Transverse colon (tissue), 4 donors: Measurements from ENCODE around the gene IFTAP. TPM values are rescaled to one million over a fixed set of nuclear protein-coding genes. Genes with fewer than 3 reads are reported as not detected.

Experiments used
- DNase-seq: peaks from one replicate; pipeline ENCODE4 v3.0.0-alpha.2; 2019
- H3K27ac ChIP-seq, 4 donors: fragments of 200-600 bp; sonication (generic); 2 replicates each; pipeline ENCODE4 v1.5.1; 2016 to 2018; ENCODE audit warnings: inconsistent platforms in 4 of 4
- H3K27me3 ChIP-seq: fragments of 200-600 bp; sonication (generic); 2 replicates; pipeline ENCODE4 v1.5.1; 2017; ENCODE audit warnings: inconsistent platforms
- H3K36me3 ChIP-seq, 4 donors: fragments of 200-600 bp; sonication (generic); 2 replicates each; pipeline ENCODE4 v1.5.1; 2017 to 2019; ENCODE audit warnings: inconsistent platforms in 4 of 4
- H3K4me1 ChIP-seq, 4 donors: fragments of 200-600 bp; sonication (generic); 2 replicates each; pipeline ENCODE4 v1.5.1; 2017 to 2020; ENCODE audit warnings: inconsistent platforms in 4 of 4
- H3K4me3 ChIP-seq, 4 donors: fragments of 200-600 bp; sonication (generic); 1 replicate in 1 of 4; 2 replicates in 3 of 4; pipeline versions ENCODE4 v1.5.1 to v1.6.1; 2017 to 2019; ENCODE audit warnings: inconsistent platforms in 4 of 4
- H3K9me3 ChIP-seq, 2 donors: fragments of 200-600 bp; sonication (generic); 2 replicates each; pipeline ENCODE4 v1.5.1; 2017 to 2019; ENCODE audit warnings: inconsistent platforms in 2 of 2
- EP300 ChIP-seq: sonication (generic); formaldehyde crosslinking; IDR thresholded peaks from one replicate; pipeline ENCODE4 v1.6.1; 2017; ENCODE audit warnings: antibody characterized with exemption, low read depth
- POLR2A ChIP-seq: fragments of 450-650 bp; IDR thresholded peaks from one replicate; pipeline ENCODE4 v1.6.1; 2016; ENCODE audit warnings: antibody characterized with exemption, mild to moderate bottlenecking, moderate library complexity
- POLR2AphosphoS5 ChIP-seq, 3 donors: sonication (generic); formaldehyde crosslinking; IDR thresholded peaks; one replicate each; pipeline ENCODE4 v1.6.1; 2016; ENCODE audit warnings: antibody characterized with exemption in 3 of 3
- WGBS, 2 donors: methylation state at CpG; one replicate each; pipeline ENCODE4 v1.1.5; 2018; ENCODE audit warnings: low coverage in 1 of 2; 5-methylcytosine and 5-hydroxymethylcytosine counted together
- in situ Hi-C, 4 donors: fragments of 200-750 bp; cut with MboI; loops; one replicate each; pipeline versions ENCODE4 v1.15.0 to v1.15.1; 2017; ENCODE audit warnings: low sequenced_read_pairs in 3 of 4, low pct_ligation_motif_present in 1 of 4, low pct_unique_long_range_greater_than_20kb in 1 of 4
- intact Hi-C: fragments of 100-400 bp; cut with DNase I; formaldehyde crosslinking; loops from one replicate; pipeline ENCODE4 v1.15.1; 2023; ENCODE audit warnings: low total_unique reads
- total RNA-seq, 4 donors: library from RNA; depleted of rRNA; stranded (reverse); fragments of >200 nt; gene quantifications; one replicate each; pipeline ENCODE4 v1.1.0, GENCODE V29; 2016
- TF ChIP-seq, protein P1 (sequence below), 5 experiments: fragments of 200-600 bp in 3 of 5; fragments of 450-650 bp in 2 of 5; sonication (generic) in 3 of 5; IDR thresholded peaks; 1 replicate in 2 of 5; 2 replicates in 3 of 5; pipeline ENCODE4 v1.5.1; 2016 to 2017; ENCODE audit warnings: antibody characterized with exemption in 5 of 5, inconsistent platforms in 3 of 5, mild to moderate bottlenecking in 2 of 5, moderate library complexity in 1 of 5

Gene IFTAP
- total RNA-seq, 4 donors from 2014 or later, result 11.5 to 76.3 (median 16.0) TPM

DNA sequence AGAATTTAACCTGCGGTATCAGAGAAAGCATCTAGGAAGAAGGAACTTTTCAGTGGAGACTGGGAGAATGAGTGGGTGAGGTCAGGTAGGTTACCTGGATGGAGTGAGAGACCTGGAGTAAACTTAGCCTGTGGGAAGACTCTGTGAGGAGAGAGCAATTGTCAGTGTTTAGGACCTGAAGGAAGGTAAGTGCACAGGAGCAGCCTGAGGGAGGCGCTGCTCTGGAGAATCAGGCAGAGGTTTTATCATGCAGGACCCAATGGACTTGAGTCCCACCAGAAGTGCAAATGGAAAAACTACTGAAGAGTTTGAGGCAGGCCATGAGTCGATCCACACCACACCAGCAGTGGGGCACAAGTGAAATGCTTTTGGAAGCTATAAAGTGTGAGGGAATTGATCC, 10.6 kb upstream of the IFTAP start:
- H3K4me3 ChIP-seq, result no peak overlapping the region
- no peak for DNase-seq
- H3K27ac ChIP-seq, result no peak overlapping the region
- no peaks in the 10 kb centered on the region for H3K4me1 ChIP-seq
- in situ Hi-C loops, result no loop called here
- WGBS, 2 donors, result 60 to 64% methylated on average over 3 of the region's 3 CpGs
- no peaks in the 10 kb centered on the region for H3K9me3 ChIP-seq
- no peaks in the 10 kb centered on the region for H3K36me3 ChIP-seq
- intact Hi-C loops, result no loop called here
- H3K27me3 ChIP-seq, result peaks cover 8% of the 10 kb centered on the region
- TF ChIP-seq POLR2AphosphoS5 (IDR thresholded peaks at IDR 0.05) (no peak), POLR2A (no peak), EP300 (no peak)
- TF ChIP-seq, protein P1, sequence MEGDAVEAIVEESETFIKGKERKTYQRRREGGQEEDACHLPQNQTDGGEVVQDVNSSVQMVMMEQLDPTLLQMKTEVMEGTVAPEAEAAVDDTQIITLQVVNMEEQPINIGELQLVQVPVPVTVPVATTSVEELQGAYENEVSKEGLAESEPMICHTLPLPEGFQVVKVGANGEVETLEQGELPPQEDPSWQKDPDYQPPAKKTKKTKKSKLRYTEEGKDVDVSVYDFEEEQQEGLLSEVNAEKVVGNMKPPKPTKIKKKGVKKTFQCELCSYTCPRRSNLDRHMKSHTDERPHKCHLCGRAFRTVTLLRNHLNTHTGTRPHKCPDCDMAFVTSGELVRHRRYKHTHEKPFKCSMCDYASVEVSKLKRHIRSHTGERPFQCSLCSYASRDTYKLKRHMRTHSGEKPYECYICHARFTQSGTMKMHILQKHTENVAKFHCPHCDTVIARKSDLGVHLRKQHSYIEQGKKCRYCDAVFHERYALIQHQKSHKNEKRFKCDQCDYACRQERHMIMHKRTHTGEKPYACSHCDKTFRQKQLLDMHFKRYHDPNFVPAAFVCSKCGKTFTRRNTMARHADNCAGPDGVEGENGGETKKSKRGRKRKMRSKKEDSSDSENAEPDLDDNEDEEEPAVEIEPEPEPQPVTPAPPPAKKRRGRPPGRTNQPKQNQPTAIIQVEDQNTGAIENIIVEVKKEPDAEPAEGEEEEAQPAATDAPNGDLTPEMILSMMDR (IDR thresholded peaks at IDR 0.05), result no peak

DNA sequence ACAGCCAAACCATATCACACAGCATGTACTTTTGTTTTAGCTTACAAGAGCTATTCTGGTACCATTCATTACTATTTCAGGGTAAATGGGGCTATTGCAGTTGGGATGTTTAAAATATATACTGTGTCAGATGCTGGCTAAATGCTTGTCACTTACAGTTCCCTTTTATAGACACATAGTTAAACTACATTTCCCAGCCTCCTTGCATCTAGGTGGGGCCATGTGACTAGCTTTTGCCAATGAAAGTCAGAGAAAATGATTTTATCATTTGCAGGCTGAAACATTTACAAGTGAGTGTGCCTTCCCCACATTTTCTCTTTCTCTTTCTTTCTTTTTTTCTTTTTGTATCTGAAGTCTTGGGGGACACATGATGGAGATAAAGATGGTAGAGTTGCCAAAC, 7.8 kb upstream of the IFTAP start:
- intact Hi-C loops, result no loop called here
- no peak overlapping the region for H3K27ac ChIP-seq
- no peak for DNase-seq

DNA sequence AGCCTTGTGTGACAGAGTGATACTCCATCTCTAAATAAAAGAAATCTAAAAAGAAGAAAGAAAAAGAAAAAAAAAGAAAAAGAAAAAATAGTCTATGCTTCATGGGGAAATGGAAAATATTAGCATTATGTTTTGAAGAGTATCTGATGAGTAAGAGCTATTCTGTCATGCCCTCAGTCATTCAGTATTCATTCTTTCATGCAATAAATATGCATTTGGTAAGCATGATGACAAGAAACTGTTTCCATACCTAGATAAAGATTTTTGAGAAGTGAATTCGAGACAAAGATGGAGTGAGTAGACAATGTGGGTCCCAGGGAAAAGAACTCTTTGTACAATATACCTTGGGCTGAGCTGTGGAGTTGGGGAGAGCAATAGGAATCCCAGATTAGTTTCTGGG, 6.2 kb upstream of the IFTAP start:
- Histone ChIP-seq H3K4me1 (no peaks in the 10 kb centered on the region), H3K36me3 (no peaks in the 10 kb centered on the region), H3K27ac (no peak overlapping the region), H3K9me3 (no peaks in the 10 kb centered on the region), H3K4me3 (no peak overlapping the region), H3K27me3 (peaks cover 27% of the 10 kb centered on the region)
- TF ChIP-seq POLR2AphosphoS5 (IDR thresholded peaks at IDR 0.05), result no peak
- TF ChIP-seq POLR2A, result no peak
- no peak for TF ChIP-seq EP300
- TF ChIP-seq, protein P1 (IDR thresholded peaks at IDR 0.05), result no peak
- no peak for DNase-seq
- intact Hi-C loops (no loop called here), in situ Hi-C loops (no loop called here)
- WGBS, 2 donors, result 43 to 47% methylated on average over 1 of the region's 1 CpG

More for the DNA sequence above, 7.8 kb upstream of the IFTAP start:
- Histone ChIP-seq H3K27me3 (peaks cover 23% of the 10 kb centered on the region), H3K9me3 (no peaks in the 10 kb centered on the region), H3K36me3 (no peaks in the 10 kb centered on the region), H3K4me3 (no peak overlapping the region), H3K4me1 (no peaks in the 10 kb centered on the region)
- in situ Hi-C loops, result no loop called here
- TF ChIP-seq, protein P1 (IDR thresholded peaks at IDR 0.05), result no peak
- TF ChIP-seq POLR2A, result no peak
- no peak for TF ChIP-seq POLR2AphosphoS5 (IDR thresholded peaks at IDR 0.05)
- TF ChIP-seq EP300, result no peak

DNA sequence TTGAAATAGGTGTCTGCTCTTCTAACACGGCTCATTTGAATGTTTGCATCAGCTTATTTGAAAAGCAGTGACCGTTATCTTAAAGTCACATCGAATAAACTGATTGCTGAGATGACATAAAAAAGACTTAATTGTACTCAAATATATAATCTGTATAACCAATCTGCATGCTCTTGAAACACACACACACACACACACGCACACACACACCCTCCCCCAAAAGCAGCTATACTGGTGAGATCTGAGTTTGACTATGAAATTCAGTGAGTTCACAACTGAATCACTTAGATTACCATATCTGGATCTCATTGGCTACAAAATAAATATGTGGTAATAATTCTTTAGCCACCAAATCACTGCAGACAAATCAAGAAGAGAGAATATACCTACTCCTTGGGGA, 3.8 kb upstream of the IFTAP start:
- H3K4me3 ChIP-seq, result no peak overlapping the region
- no peak overlapping the region for H3K27ac ChIP-seq
- peaks cover 6 to 8% (median 7%) of the 10 kb centered on the region in 4 donors for H3K4me1 ChIP-seq
- no peaks in the 10 kb centered on the region for H3K9me3 ChIP-seq
- DNase-seq, result no peak
- H3K27me3 ChIP-seq, result peaks cover 27% of the 10 kb centered on the region
- TF ChIP-seq POLR2AphosphoS5 (IDR thresholded peaks at IDR 0.05) (no peak), EP300 (no peak), POLR2A (no peak)
- TF ChIP-seq, protein P1 (IDR thresholded peaks at IDR 0.05), result no peak
- intact Hi-C loops, result no loop called here
- no peaks in the 10 kb centered on the region for H3K36me3 ChIP-seq
- WGBS, 2 donors, result 55 to 62% methylated on average over 3 to 4 of the region's 4 CpGs
- in situ Hi-C loops, result no loop called here
